ENCODE measurements around the gene PSME2.

The PSME2 gene

DNA sequence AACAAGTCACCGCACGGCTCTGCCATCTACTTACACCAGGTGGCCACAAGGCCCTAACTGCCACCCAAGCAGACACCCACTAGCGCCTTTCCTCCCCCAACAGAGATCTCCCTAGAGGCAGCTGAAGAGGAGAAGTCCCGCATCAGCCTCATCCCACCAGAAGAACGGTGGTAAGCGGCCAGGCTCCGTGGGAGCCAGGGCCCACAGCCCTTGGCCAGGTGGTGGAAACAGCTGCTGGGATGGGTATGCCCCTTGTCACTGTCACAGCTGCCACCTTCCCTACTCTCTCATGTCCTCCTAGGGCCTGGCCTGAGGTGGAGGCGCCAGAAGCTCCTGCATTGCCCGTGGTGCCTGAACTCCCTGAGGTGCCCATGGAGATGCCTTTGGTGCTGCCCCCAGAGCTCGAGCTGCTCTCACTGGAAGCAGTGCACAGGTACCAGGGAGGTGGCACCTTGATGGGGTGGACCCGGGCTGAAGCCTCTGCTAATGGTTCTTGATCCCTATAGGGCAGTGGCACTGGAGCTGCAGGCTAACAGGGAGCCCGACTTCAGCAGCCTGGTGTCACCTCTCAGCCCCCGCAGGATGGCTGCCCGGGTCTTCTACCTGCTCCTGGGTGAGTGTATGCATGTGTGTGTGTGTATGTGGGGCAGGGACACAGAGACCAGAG lies 33.0 kb upstream of the PSME2 start:
- no peak for DNase-seq

- no peak for DNase-seq
These were observed 32.2 kb upstream of the PSME2 start for GRCh38 chr14:24178399-24179178.

DNA sequence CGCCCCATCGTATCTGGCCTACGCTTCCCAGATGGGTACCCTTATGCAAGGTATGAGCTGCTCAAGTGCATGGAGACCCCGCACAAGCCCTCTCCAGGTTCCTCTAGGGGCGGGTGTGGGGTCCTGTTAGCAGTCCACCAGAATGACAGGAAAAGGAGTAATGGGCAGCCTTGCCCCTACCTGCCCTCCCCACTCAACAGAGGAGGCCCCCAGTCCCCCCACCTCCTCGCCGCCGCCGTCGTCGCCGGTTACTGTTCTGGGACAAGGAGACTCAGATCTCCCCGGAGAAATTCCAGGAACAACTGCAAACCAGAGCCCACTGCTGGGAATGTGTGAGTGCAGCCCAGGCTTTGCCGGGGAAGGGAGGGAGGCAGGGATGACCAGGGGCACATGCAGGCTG lies 31.5 kb upstream of the PSME2 start:
- no peak for DNase-seq

DNA sequence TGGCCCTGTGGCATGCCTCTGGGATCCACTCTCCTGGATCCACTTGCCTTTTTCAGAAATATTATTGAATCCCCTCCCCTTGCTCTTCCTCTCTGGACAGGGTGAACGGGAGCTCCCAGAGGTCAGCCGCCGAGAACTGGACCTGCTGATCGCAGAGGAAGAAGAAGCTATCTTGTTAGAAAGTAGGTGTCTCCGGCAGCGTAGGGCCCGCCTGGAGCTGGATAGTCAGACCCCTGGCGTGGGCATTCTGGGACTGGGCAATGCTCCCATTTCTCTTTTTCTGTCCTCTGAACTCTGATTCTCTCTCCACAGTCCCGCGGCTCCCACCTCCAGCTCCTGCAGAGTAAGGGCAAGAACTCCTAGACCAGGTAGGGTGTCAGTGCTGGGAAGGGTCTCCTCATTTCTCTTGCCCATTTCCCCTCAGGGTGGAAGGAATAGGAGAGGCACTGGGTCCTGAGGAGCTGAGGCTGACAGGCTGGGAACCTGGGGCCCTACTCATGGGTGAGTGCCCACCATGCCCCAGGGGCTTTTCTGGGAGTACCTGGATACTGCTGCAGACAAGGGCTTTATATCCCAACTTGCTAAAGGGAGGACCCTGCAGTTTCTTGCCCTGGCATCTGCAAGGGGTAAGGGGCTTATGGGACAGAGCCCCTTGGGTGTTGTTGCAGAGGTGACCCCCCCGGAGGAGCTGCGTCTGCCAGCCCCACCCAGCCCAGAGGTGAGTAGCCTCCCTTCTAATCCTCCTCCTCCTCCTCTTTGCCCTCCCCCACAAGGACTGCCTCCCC lies 30.8 kb upstream of the PSME2 start:
- DNase-seq: no peak

DNA sequence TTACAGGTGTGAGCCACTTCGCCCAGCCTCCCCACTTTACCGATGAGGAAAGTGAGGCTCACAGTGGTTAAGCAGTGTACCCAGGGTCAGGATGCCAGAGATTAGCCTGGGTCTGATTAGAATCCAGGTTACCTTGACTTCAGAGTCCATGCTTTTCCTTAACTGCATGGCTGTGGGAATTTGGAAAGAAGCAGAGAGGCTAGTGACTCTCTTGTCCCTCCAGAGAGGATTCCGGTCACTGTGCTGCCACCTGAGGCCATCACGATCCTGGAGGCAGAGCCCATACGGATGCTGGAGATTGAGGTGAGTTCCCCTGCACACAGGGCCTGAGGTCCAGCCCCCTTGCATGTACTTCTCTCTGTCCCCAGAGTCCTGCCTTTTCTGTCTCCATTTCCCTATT lies 30.2 kb upstream of the PSME2 start:
- no peak for DNase-seq

- no peak for DNase-seq
These were observed 26.5 kb upstream of the PSME2 start for GRCh38 chr14:24172871-24173281.

- DNase-seq: peak in 1 of 2 donors; percentile 48
These were observed 26.0 kb upstream of the PSME2 start for GRCh38 chr14:24172261-24172860.

- peak; percentile 90 to 92 for DNase-seq
These were observed 25.2 kb upstream of the PSME2 start, which contains the start of gene REC8 for GRCh38 chr14:24171422-24172260. REC8 (plus strand) TSS chr14:24172080; CDS start chr14:24172553, 473 bp downstream.

- no peak for DNase-seq
These were observed 21.2 kb upstream of the PSME2 start for GRCh38 chr14:24167469-24168114.

- no peak for DNase-seq
These were observed 19.4 kb upstream of the PSME2 start for GRCh38 chr14:24165785-24166184.

DNA sequence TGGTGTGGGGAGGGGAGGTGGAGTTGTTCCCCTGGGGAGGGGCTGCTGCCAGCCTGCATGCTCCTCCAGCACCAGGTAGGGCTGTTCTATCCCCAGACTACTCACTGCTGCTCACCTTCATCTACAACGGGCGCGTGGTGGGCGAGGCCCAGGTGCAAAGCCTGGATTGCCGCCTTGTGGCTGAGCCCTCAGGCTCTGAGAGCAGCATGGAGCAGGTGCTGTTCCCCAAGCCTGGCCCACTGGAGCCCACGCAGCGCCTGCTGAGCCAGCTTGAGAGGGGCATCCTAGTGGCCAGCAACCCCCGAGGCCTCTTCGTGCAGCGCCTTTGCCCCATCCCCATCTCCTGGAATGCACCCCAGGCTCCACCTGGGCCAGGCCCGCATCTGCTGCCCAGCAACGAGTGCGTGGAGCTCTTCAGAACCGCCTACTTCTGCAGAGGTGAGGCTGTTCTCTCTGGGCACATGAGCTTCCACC lies 18.1 kb upstream of the PSME2 start:
- no peak for DNase-seq

GRCh38 chr14:24162093-24162492 lies 15.7 kb upstream of the PSME2 start:
- DNase-seq: no peak

DNA sequence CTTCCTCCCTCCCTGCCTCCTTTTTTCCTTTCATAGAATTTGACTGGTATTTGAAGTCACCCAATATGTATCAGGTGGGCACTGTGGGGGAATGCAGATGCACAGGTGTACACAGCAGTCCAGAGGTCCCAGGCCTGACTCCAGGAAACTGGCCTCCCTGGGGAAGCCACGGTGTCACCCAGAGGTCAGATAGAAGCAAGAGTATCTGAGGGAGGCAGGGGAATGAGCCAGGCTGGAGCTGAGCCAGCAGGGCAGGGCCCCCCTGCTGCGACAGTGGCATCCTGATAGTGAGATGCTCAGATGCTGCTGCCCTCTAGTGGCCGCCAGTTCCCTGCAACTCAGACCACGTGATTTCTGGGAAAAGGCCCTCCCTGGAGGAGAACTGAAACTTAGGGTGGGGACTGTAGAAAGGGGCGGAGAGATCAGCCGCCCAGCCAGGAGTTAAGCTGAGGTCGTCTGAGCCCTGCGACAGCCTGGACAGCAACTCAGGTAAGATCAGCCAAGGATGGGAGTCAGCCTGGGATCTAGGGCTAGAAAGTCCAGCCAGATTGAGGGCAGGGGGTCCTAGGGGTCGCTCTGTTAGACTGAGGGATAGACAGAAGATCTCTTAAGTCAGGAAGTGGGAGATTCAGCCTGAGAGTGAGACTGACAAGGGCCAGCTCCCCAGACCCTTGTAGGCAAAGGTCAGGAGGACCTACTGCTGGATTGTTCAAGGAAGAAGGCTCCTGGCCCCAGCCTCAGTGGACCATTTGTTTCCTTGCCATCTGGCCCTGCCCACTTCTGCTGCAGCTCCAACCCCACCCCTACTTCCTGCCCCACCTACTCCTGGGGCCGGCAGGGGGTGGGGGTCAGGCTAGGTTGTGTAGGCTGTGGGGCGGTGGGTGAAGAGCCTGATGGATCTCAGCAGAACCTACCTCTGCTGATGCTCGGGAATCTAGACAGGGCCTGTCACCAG lies 14.7 kb upstream of the PSME2 start, which contains the start of gene IRF9:
IRF9 (plus strand) TSS at position 416 of the 955 bp plus-strand sequence. CDS start 880 bp downstream, outside the sequence.
- peak; percentile 93 to 94 for DNase-seq

DNA sequence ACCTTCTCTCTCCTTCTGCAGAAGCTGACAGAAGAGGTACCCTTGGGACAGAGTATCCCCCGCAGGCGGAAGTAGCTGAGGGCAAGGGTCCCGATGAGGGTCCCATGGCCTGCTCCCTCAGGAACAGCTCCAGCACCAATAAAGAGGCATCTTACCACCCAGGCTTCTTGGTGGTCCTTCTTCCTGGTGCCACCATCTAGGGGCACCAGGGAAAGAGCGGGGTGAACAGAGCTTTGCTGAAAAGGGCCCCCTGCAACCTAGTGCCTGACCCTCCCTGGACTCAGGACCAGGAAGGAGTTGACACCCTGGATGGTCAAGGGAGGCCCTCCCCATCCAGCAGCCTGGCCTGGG lies 14.1 kb upstream of the PSME2 start:
- no peak for DNase-seq

- DNase-seq: no peak
These were observed 13.5 kb upstream of the PSME2 start for GRCh38 chr14:24159777-24160498.

GRCh38 chr14:24157331-24157730 lies 10.9 kb upstream of the PSME2 start:
- no peak for DNase-seq

- no peak for DNase-seq
These were observed 10.4 kb upstream of the PSME2 start for GRCh38 chr14:24156840-24157239.

DNA sequence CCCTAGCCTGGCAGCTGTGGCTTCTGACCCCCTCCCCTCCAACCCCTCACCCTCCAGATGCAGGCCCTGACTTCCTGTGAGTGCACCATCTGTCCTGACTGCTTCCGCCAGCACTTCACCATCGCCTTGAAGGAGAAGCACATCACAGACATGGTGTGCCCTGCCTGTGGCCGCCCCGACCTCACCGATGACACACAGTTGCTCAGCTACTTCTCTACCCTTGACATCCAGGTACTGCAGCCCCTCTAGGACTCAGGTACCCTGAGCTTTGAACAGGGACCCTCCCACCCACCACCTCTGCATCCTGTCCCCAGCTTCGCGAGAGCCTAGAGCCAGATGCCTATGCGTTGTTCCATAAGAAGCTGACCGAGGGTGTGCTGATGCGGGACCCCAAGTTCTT lies 8.7 kb upstream of the PSME2 start:
- DNase-seq: no peak

GRCh38 chr14:24151404-24152080 lies 5.1 kb upstream of the PSME2 start:
- no peak for DNase-seq

Data from hippocampal formation (tissue), 2 donors.